ENCODE data around the gene PRCP.
"Not testable (repeated sequence)": the region's sequence is repeated elsewhere in the genome, so short reads cannot be mapped to it uniquely, and the experiment has no call there.

Gene PRCP

GRCh38 chr11:82900277-82901164, at the start of gene PRCP:
TSS of gene PRCP (minus strand) at chr11:82900430. CDS start at chr11:82900402, 28 bp downstream.
- DNase-seq (ENCODE audit: low read depth): peak; percentile 80

GRCh38 chr11:82949352-82949751, 49.1 kb upstream of the PRCP start:
- no peak for DNase-seq (ENCODE audit: low read depth)

- DNase-seq (ENCODE audit: low read depth): no peak
Observed at GRCh38 chr11:82945682-82946081, 45.5 kb upstream of the PRCP start.

GRCh38 chr11:82945041-82945440, 44.8 kb upstream of the PRCP start:
- not testable (repeated sequence) for DNase-seq (ENCODE audit: low read depth)

GRCh38 chr11:82944198-82944597, 44.0 kb upstream of the PRCP start:
- DNase-seq (ENCODE audit: low read depth): no peak

DNA sequence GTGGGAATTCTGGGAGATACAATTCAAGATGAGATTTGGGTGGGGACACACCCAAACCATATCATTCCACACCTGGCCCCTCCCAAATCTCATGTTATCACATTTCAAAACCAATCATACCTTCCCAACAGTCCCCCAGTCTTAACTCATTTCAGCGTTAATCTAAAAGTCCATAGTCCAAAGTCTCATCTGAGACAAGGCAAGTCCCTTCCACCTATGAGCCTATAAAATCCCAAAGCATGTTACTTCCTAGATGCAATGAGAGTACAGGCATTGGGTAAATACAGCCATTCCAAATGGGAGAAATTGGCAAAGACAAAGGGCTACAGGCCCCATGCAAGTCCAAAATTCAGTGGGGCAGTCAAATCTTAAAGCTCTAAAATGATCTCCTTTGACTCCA, 43.2 kb upstream of the PRCP start:
- DNase-seq (ENCODE audit: low read depth): not testable (repeated sequence)

DNA sequence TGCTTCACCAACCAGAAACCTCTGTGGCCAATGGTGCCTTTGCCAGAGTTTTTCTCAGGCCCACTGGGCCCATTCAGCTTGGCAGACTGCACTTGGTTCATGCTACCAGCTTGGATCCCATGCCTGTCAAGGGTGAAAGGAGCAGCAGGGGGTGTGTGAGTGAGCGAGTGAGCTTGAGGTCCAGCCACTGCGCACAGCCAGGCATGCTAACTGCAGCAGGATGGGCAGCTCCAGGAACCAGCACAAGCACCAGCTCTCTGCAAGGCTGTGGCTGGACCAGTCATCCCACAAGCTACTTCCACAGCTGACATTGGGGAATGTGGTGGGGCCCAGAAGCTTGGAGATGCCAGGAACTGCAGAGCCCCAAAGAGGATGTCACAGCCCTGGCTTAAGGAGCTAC, 42.1 kb upstream of the PRCP start:
- DNase-seq (ENCODE audit: low read depth): no peak

GRCh38 chr11:82939456-82939855, 39.2 kb upstream of the PRCP start:
- no peak for DNase-seq (ENCODE audit: low read depth)

DNA sequence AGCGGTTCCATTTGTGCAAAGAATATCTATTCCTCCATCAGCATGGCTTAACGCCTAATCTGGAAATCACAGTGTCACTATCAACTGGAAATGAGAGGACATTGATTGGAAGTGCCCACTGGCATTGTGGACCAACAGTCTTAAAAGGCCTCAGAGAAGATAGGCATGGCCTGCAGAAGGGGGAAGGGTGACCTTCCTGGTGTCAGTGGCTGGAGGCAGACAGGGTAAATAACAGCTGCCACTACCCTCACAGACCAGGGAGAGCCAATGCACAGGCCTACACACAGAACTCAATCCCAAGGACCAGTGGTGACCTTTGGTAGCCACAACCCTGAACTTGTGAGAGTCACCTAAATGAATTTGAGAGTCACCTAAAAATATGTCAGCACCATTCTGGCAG, 37.3 kb upstream of the PRCP start:
- DNase-seq (ENCODE audit: low read depth): no peak

DNA sequence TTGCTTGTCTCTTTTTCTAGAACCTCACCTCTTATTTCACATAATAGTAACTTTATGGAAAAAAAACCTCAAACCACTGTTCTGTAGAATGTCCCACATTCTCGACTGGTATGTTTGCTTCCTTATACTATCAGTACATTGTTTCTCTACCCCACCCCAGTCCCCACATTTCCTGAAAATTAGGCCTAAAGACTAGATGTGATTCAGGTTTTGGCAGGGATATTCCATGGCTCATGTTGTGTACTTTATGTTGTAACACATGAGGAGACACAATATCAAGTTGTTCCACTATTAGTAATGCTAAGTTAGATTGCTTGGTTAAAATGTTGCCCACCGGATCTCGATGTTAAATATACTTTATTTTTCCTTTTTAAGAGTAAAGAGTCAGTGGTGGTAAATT, 36.0 kb upstream of the PRCP start:
- DNase-seq (ENCODE audit: low read depth): peak; percentile 21

GRCh38 chr11:82932564-82932963, 32.3 kb upstream of the PRCP start:
- no peak for DNase-seq (ENCODE audit: low read depth)

GRCh38 chr11:82930734-82931133, 30.5 kb upstream of the PRCP start:
- DNase-seq (ENCODE audit: low read depth): no peak

- DNase-seq (ENCODE audit: low read depth): no peak
Observed at GRCh38 chr11:82930229-82930628, 30.0 kb upstream of the PRCP start.

GRCh38 chr11:82929121-82929520, 28.9 kb upstream of the PRCP start:
- DNase-seq (ENCODE audit: low read depth): no peak

GRCh38 chr11:82927264-82927880, 27.1 kb upstream of the PRCP start:
- DNase-seq (ENCODE audit: low read depth): peak; percentile 55

DNA sequence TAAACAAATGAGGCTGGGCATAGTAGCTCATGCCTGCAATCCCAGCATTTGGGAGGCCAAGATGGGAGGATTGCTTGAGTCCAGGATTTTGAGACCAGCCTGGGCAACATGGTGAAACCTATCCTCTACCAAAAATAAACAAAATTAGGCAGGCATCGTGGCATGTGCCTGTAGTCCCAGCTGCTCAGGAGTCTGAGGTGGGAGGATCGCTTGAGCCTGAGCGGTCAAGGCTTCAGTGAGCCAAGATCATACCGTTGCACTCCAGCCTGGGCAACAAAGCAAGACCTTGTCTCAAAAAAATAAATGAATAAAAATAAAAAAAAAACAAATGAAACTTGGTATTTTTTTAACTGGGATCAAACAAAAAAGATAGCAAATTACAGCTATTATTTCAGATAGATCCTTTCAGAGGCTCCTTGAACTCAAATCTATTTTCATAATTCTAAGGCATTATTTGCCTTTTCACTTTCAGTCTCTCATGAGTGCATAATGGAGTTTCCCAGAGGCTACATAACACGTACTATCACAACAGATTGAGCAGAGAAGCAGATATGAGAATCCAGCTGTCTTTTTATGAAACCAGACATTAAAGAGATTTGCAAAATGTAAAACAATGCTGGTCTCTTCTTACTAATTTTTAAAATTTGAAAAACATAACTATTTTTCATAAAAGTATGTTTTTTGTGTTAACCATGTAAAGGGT, 24.4 kb upstream of the PRCP start:
- DNase-seq (ENCODE audit: low read depth): no peak

GRCh38 chr11:82922396-82923173, 22.4 kb upstream of the PRCP start:
- DNase-seq (ENCODE audit: low read depth): not testable (repeated sequence)

GRCh38 chr11:82920227-82920626, 20.0 kb upstream of the PRCP start:
- DNase-seq (ENCODE audit: low read depth): not testable (repeated sequence)

DNA sequence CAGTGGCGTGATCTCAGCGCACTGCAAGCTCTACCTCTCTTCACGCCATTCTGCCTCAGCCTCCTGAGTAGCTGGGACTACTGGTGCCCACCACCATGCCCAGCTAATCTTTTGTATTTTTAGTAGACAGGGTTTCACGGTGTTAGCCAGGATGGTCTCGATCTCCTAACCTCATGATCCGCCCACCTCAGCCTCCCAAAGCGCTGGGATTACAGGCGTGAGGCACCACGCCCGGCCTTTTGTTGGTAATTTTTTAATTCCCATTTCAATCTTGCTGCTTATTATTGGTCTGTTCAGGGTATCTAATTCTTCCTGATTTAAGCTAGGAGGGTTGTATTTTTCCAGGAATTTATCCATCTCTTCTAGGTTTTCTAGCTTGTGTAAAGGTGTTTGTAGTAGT, 19.6 kb upstream of the PRCP start:
- DNase-seq (ENCODE audit: low read depth): not testable (repeated sequence)

- DNase-seq (ENCODE audit: low read depth): peak; percentile 41
Observed at GRCh38 chr11:82909015-82909640, 8.9 kb upstream of the PRCP start.

DNA sequence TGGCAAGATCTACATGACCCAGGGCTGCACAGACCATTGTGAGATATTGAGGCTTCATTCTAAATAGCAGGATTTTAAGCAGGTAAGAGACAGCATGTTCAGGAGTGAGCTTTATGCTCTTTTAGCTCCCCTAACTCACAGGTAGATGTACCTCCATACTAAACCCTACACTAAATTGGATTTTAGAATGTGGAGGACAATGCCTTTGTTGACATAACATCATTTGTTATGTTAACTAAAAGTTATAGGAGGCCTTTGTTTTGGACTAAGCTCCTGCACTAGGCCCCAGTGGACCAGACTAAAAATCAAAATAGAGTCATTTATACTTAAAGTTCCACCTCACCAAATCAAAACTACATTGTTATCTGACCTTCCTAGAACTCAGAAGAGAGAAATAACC, 8.1 kb upstream of the PRCP start:
- no peak for DNase-seq (ENCODE audit: low read depth)

DNA sequence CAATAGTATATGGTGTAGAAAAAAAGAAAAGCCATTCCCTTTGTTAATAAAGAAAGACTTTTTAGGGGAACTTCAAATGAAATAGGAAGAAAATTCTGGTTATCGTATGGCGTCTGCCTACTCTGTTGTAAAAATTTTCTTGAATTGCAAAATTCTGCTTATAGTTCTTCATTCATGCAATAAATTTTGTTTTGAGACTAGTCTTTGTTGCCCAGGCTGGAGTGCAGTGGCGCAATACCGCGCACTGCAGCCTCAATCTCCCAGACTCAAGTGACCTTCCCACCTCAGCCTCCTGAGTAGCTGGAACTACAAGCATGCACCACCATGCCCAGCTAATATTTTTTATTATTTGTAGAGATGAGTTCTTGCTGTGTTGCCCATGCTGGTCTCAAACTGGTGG, 7.1 kb upstream of the PRCP start:
- DNase-seq (ENCODE audit: low read depth): peak; percentile 11

Data from amniotic epithelial cell (primary cell).